VCaP (cell line): ENCODE results near the gene SND1.
"Not testable (repeated sequence)": the region's sequence is repeated elsewhere in the genome, so short reads cannot be mapped to it uniquely, and the experiment has no call there.

ENCODE experiments used
- H3K27ac ChIP-seq: fragments of 450-650 bp; 2 replicates; pipeline ENCODE4 v1.5.1; 2017
- TF ChIP-seq, protein P1 (sequence below): fragments of 450-650 bp; conservative IDR thresholded peaks from 2 replicates; pipeline ENCODE4 v1.5.1; 2017; ENCODE audit warnings: mild to moderate bottlenecking, moderate library complexity

Gene SND1

DNA sequence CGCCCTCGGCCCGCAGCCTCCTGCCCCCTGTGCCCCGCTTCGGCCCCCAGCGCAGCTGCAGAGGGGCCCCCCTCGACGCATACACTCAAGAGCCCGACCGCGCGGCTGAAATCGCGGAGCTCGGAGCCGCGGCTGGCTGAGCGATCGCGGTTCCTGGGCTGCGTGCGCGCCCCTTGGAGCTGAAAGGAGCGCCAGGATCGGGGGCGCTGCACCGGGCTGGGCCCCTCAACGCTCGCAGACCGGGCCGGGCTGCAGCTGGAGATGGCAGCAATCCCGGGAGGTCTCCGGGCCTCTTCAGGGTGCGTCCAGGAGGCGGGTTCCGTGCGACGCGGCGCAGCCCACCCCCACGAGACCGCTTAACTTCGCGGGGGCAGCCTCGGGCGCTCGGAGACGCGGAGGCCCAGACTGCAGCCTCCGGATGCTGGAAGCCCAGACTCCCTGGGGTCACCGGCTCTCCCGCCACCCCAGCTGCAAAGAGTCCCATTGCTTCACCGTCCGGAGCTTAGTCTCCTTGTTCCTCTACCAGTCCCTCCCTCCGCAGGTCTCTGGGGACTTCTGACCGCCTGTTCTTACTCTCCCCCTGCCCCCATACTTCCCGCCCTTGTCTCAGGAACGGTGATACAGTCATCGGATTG, 452.2 kb downstream of the SND1 start:
- no peak overlapping the region for H3K27ac ChIP-seq
- TF ChIP-seq, protein P1, sequence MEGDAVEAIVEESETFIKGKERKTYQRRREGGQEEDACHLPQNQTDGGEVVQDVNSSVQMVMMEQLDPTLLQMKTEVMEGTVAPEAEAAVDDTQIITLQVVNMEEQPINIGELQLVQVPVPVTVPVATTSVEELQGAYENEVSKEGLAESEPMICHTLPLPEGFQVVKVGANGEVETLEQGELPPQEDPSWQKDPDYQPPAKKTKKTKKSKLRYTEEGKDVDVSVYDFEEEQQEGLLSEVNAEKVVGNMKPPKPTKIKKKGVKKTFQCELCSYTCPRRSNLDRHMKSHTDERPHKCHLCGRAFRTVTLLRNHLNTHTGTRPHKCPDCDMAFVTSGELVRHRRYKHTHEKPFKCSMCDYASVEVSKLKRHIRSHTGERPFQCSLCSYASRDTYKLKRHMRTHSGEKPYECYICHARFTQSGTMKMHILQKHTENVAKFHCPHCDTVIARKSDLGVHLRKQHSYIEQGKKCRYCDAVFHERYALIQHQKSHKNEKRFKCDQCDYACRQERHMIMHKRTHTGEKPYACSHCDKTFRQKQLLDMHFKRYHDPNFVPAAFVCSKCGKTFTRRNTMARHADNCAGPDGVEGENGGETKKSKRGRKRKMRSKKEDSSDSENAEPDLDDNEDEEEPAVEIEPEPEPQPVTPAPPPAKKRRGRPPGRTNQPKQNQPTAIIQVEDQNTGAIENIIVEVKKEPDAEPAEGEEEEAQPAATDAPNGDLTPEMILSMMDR: no peak

DNA sequence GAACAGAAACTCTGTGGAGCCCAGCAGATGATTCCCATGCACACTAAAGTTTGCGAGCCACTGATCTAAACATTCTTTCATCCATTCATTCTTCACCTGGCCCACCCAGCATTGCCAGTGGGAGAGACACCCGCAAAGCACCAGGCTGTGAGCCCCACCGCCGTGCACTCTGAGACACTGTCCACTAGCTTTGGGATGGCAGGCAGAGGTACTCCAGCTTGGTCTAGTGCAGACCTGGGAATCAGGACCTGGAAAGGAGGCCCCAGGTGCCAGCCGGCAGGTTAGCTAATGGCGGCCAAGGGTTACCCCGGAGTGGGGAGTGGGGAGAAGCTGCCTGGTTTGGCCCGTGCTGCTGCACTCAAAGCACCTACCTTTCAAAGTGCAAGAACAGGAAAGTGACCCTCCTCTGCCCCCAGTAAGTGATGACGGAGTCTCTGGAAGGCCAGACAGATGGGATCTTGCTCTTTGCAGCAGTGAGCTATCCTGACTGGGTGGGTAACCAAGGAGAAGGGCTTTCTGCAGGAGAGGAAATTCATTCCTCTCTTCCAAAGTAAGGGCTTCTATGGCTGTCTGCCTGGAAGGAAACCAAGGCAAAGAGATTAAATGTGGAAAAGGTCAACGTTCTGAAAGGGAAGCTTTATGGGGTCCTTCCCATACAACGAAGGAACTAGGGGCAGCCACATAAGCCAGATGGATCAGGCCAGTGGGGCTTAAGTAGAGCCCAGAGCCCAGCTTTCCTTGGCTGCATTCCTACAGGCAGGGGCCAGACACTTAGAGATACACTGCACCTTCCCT, 453.4 kb downstream of the SND1 start:
- H3K27ac ChIP-seq: no peak overlapping the region
- TF ChIP-seq, protein P1: no peak

DNA sequence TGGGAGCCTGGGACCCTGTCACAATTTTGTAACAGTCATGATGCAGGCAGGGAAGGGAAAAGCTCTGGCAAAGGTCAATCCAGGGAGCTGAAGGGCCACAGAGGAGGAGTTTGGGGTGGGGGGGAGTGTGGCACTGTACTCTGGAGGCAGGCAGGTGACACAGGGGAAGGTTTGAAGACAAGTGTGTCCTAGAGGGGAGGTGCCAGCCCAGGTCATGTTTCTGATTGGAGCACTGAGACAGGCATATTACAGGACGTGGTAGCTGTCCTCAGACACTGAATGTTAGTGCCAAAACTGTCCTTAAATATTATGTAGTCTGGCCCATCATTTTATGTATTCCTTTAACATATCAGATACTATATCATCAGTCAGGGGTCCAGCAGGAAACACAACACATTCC, 454.8 kb downstream of the SND1 start:
- TF ChIP-seq, protein P1: no peak
- H3K27ac ChIP-seq: no peak overlapping the region

DNA sequence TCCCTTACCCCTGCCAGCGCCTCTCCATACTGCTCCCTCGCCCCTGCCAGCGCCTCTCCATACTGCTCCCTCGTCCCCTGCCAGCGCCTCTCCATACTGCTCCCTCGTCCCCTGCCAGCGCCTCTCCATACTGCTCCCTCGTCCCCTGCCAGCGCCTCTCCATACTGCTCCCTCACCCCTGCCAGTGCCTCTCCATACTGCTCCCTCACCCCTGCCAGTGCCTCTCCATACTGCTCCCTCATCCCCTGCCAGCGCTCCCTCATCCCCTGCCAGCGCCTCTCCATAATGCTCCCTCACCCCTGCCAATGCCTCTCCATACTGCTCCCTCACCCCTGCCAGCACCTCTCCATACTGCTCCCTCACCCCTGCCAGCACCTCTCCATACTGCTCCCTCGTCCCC, 455.5 kb downstream of the SND1 start:
- H3K27ac ChIP-seq: not testable (repeated sequence)

DNA sequence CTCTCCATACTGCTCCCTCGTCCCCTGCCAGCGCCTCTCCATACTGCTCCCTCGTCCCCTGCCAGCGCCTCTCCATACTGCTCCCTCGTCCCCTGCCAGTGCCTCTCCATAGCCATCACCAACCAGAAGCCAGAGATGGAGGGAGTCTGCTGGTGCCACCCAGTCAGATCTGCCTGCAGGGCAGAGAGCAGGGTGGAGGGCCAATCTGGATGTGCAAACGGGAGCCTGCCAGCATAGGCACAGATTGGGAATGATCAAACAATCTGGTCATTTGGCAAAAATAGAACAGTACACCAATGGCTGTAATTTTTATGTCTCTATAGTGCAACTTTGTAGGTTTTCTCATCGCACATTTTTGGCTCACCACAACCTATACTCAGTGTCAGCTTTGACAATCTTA, 456.1 kb downstream of the SND1 start:
- TF ChIP-seq, protein P1: no peak
- H3K27ac ChIP-seq: no peak overlapping the region

DNA sequence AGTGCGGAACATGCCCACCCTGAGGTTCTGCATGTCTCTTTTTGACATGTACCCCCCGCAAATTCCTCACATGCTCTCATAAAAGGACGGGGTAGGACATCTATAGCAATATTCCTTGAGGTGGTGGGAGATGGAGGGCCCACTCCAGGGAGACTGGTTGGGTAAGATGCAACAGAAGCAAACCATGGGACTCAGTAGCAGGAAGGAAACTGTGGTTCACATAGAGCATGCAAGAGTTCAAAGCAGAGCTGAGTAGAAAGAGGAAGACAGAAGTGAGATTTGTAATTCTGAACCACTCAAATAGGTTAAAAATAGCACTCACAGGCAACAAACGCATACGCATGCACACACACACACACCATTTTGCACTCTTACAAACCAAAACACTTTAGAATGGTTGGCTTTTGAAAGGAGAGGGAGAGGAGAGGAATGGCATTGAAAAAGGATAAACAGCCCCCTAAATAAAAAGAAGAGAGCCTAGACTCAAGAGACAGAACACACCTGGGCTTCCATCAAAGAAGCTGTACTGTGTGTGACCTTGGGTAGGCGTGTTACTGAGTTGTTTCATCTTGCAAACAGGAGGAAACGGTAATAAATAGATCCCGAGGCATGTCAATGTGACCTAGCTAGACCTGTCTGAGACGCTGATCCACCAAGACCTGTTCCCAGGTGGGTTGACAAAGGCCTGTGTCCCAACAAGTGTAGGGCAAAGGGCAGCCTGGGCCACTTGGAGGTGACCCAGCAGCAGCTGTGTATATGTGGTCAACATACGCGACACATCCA, 456.8 kb downstream of the SND1 start:
- TF ChIP-seq, protein P1: no peak
- H3K27ac ChIP-seq: no peak overlapping the region

DNA sequence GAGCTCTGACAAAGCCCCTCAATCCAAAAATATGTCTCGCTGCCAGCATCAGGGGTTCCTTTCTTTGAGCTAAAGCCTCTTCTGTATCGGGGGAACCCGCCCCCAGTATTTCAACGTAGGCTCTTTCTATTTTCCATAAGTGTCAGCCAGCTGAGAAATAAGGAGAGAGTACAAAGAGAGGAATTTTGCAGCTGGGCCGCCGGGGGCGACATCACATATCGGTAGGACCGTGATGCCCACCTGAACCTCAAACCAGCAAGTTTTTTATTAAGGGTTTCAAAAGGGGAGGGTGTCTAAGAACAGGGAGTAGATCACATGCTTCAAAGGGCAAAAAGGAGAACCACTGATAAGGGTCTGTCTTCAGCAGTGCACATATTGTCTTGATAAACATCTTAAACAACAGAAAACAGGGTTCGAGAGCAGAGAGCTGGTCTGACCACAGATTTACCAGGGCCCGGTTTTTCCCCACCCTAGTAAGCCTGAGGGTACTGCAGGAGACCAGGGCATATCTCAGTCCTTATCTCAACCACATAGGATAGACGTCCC, 457.5 kb downstream of the SND1 start:
- not testable (repeated sequence) for H3K27ac ChIP-seq

DNA sequence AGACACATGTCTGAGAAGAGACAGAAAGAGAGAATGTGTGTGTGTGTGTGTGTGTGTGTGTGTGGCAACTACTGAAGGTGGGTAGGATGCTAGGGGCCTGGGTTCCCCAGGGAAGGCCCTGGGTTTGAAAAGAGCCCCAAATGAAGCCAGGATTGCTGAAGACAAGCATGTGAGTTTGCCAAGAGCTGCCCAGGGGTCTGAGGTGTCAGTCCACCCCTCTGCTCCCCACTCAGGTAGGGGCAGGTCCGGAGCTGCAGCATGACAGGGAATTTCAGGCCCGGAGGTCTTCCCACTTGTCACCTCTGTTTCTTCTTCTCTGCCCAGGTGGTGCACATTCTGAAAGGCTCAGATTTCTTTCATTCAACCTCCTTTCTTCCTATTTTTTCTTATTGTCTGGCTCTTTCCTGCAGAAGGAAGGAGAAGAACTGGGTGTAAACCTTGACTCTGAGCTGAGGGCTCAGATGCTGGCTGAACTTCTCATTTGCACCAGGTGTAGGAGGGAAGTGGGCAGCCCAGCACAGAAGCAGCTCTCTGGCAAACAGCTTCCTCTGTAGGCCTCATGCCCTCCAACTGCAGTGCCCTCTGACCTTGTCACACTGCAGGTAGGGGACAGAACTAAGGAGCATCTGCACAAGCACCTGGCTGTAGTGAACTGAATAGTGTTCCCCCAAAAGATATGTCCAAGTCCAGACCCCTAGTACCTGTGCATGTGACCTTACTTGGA, 458.8 kb downstream of the SND1 start:
- TF ChIP-seq, protein P1: no peak
- H3K27ac ChIP-seq: no peak overlapping the region
